GM12891 (cell line): Measurements from ENCODE around the gene ARPC4.

Experiments
- PAX5 ChIP-seq: IDR thresholded peaks from 2 replicates; pipeline ENCODE4 v1.6.1; 2011; ENCODE audit warnings: low read length, moderate library complexity, mild to moderate bottlenecking; ENCODE audit not compliant: insufficient read depth, severe bottlenecking
- POLR2AphosphoS5 ChIP-seq: IDR thresholded peaks from 2 replicates; pipeline ENCODE4 v1.6.1; 2011; ENCODE audit warnings: low read depth, low read length, control low read depth

DNA sequence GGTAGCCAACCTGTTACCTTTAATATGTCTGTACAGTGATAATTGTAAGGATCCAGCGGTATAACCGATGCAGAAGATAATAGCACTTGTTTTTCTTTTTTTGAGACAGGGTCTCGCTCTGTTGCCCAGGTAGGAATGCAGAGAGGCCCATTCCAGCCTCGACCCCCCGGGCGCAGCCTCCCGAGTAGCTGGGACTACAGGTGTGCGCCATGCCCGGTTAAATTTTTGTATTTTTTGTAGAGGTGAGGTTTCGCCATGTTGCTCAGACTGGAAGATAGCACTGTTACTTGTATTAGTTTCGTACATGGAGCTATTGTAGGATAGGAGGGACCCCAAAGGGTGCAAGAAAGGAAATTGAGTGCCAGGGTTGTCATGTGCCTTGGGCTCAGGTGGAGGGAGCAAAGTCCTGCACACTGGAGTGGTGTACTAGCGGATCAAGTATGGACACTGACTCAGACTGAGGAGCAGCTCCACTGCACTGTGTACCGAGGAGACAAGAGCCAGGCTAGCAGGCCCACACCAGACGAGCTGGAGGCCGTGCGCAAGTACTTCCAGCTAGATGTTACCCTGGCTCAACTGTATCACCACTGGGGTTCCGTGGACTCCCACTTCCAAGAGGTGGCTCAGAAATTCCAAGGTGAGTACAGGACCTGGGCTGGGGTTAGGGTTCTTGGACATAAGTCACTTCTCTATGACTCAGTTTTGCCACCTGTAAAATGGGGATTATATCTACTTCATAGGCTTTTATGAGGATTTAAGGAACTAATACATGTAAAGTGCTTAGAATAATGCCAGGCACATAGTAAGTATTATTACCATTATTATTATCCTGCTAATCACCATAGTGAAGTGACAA is 42.1 kb upstream of the ARPC4 start:
- TF ChIP-seq PAX5 (no peak), POLR2AphosphoS5 (no peak)
